Heart left ventricle (tissue), 13 donors: ENCODE data around the gene SYT11.

Source experiments
- CTCF ChIP-seq, 12 donors: fragments of 200-600 bp; sonication (generic) in 4 of 12; IDR thresholded peaks; one replicate each; pipeline versions ENCODE4 v1.5.0 to v1.8.0; 2018 to 2022; ENCODE audit warnings: antibody characterized with exemption in 12 of 12, mild to moderate bottlenecking in 5 of 12
- POLR2A ChIP-seq, 2 donors: fragments of 450-650 bp; IDR thresholded peaks; one replicate each; pipeline ENCODE4 v1.6.1; 2017; ENCODE audit warnings: antibody characterized with exemption in 2 of 2, mild to moderate bottlenecking in 2 of 2, moderate library complexity in 2 of 2
- donor health status: ischemic (EF 13 %, LVEDD 7.1; RV severe dilation, severe dysfunction).
- donor health status: DM: no; HTN: yes; CAD: no.
- donor health status: DM: no; HTN: no; CAD: no.
- donor health status: ischemic (EF 25% LVEDD 6.9; RV normal size, moderate dysfunction).
- donor health status: ischemic (EF 25% LVEDD 5.7; RV mildly dilated, moderate dysfunction).
- donor health status: ischemic (EF 35%, LVEDD 5.7; RV mildly dilated, moderate dysfunction).
- donor health status: nonischemic (EF 11% LVEDD 7.7; RV severe dilation, severe dysfunction).
- donor health status: DM: yes; HTN: yes; CAD: no.
- donor health status: PGD.
- donor health status: ischemic (EF 29% LVEDD 5.4; RV normal size, mild dysfunction).
- donor health status: nonischemic (EF 23%, LVEDD 6.1; RV moderate dilation, normal function).

- no peak for TF ChIP-seq POLR2A (IDR thresholded peaks at IDR 0.05)
- no peak for TF ChIP-seq CTCF (IDR thresholded peaks at IDR 0.05)
Measured at GRCh38 chr1:155816351-155816750, 43.0 kb upstream of the SYT11 start.
